ENCODE data around the gene OR1Q1.
"Not testable (repeated sequence)": the region's sequence is repeated elsewhere in the genome, so short reads cannot be mapped to it uniquely, and the experiment has no call there.

OR1Q1 gene, protein sequence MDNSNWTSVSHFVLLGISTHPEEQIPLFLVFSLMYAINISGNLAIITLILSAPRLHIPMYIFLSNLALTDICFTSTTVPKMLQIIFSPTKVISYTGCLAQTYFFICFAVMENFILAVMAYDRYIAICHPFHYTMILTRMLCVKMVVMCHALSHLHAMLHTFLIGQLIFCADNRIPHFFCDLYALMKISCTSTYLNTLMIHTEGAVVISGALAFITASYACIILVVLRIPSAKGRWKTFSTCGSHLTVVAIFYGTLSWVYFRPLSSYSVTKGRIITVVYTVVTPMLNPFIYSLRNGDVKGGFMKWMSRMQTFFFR

DNA sequence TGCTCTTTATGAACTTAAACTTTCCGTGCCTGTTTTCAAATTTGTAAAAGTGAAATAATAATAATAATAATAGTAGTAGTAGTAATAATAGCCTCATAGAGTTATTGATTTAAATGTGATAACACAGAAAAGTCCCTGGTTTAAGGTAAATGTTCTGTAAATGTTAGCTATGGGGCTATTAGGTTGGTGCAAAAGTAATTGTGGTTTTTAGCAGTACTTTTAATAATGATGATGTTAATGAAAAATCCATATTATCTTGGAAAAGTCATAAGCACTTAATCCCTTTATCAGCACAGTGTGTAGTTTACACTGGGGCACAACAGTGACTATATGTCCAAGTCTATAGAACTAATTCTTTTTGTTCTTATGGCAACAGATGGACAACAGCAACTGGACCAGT is at the start of gene OR1Q1:
OR1Q1 (plus strand) TSS at position 377 of the 400 bp plus-strand sequence; CDS start at position 377, 0 bp downstream.
- DNase-seq: no peak

DNA sequence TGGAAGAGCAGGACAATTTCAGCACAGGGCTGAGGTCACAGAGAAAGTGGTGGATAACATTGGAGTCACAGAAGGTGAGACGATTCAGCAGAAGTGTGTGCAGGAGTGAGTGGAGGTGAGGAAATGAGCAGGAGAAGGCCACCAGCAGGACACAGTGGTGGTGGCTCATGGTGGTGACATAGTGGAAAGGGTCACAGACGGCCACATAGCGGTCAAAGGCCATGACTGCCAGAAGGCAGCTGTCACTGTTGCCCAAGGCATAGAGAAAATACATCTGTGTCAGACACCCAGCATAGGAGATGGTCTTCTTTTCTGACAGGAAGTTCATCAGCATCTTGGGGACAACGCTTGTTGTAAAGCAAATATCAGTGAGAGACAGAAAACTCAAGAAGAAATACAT is 46.6 kb upstream of the OR1Q1 start:
- DNase-seq: no peak

- DNase-seq: no peak
These were observed 42.1 kb upstream of the OR1Q1 start for GRCh38 chr9:122572456-122572855.

DNA sequence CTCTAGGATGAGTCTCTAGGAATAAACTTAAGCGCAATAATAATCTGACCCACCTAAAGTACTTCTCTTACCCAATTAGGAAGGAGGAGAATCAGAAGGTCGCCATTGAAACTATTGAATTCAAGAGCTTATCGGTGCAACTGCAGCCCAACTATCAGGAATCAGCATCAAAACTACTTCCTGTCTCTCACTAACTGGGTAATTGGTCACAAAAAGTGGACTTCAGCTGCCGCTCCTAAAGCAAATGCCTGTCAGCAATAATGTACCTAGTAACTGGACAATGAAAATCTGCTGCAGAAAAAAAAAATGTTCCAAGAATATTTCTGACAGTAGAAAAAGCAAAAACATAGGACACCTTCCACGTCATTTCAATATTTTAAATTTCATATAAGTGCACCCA is 34.7 kb upstream of the OR1Q1 start:
- DNase-seq: no peak

DNA sequence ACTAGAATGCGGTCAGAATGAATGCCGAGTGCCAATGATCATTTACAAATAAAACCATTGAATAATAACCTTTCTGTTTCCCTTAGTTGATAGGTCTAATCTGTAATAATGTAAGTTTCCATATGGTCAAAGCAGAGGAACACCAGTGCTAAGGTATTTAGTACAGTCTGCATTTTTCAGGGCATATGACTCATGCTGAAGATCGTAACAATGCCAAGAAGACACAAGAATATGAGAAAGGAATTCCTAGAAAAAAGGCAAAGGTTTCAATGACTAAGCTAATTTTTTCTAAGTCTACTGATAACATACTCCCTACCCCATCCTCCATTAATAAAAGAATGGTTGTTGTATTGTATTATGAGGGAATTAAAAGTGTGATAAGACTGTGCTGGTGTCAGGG is 34.2 kb upstream of the OR1Q1 start:
- no peak for DNase-seq

DNA sequence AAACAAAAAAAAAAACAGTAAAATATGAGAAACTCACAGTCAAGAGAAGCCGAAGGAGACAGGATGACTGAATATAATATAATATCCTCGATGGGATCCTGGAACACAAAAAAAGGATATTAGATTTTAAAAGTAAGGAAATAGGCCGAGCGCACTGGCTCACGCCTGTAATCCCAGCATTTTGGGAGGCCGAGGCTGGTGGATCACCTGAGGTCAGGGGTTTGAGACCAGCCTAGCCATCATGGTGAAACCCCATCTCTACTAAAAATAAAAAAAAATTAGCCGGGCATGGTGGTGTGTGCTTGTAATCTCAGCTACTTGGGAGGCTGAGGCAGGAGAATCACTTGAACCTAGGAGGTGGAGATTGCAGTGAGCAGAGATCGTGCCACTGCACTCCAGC is 31.3 kb upstream of the OR1Q1 start, which contains the start of gene OR1L8:
OR1L8 (minus strand) TSS at position 101 of the 400 bp plus-strand sequence. CDS start 14,907 bp downstream, outside the sequence.
- DNase-seq: not testable (repeated sequence)

DNA sequence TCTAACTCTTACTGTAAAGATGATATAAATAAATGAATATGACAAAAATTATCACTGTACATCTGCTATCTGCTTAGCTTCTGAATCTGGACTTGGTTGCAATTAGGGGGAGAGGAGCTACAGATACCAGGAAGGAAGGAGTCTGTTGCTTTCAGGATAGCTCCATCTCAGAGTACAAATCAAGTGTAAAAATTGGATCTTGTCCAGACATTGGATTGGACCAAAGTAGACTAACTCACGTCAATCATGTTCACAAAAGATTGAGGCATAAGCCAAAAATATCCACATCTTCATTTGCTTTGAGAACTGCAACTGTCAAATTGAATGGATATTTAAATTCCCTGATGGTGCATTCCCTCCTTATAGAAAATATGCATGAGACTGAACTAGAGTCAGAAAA is 8.8 kb upstream of the OR1Q1 start:
- DNase-seq: no peak

GRCh38 chr9:122606587-122606986 is 8.0 kb upstream of the OR1Q1 start:
- DNase-seq: no peak

- DNase-seq: no peak
These were observed 4.7 kb upstream of the OR1Q1 start for GRCh38 chr9:122609804-122610203.

DNA sequence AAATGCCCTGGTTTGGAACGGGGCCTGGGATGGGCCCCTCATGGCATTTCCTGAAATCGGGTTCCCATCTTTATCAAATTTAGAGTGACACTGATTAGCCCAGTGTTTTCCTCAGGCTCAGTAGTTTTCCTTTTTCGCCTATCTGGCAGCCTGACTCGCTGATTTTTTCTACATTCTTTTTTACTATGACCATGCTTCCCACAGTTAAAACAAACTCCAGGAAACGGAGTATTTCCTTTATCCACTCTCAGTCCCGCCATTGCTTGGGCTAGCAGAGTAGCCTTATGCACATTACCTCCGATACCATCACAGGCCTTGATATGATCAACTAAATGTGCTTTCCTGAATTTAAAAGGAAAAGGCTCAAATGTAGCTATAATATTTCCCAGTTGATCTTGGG is 5.5 kb downstream of the OR1Q1 start:
- DNase-seq: no peak

- no peak for DNase-seq
These were observed 27.7 kb downstream of the OR1Q1 start for GRCh38 chr9:122642226-122642625.

GRCh38 chr9:122656378-122656777 is 41.8 kb downstream of the OR1Q1 start:
- DNase-seq: no peak

GRCh38 chr9:122657527-122657926 is 43.0 kb downstream of the OR1Q1 start, which contains the start of gene OR1B1:
OR1B1 (minus strand) TSS chr9:122657627.
- DNase-seq: no peak

GRCh38 chr9:122661416-122661815 is 46.9 kb downstream of the OR1Q1 start, which contains the start of gene OR1L1:
OR1L1 (plus strand) TSS chr9:122661716; CDS start chr9:122661716, 0 bp downstream.
- DNase-seq: no peak
